Mucosa of stomach (tissue), 1 donor: ENCODE results near the gene ATAT1.

ENCODE experiments used
- H3K27me3 ChIP-seq: one replicate; pipeline ENCODE4 v1.7.0; 2013; ENCODE audit warnings: mild to moderate bottlenecking, low read length; ENCODE audit not compliant: control insufficient read depth, insufficient read depth
- H3K36me3 ChIP-seq: one replicate; pipeline ENCODE4 v1.7.0; 2013; ENCODE audit warnings: low read length; ENCODE audit not compliant: control insufficient read depth, insufficient read depth
- H3K4me1 ChIP-seq: one replicate; pipeline ENCODE4 v1.7.0; 2013; ENCODE audit warnings: mild to moderate bottlenecking, low read length; ENCODE audit not compliant: control insufficient read depth, insufficient read depth
- H3K4me3 ChIP-seq: one replicate; pipeline ENCODE4 v1.7.0; 2013; ENCODE audit warnings: low read length
- H3K9ac ChIP-seq: one replicate; pipeline ENCODE4 v1.7.0; 2013; ENCODE audit warnings: mild to moderate bottlenecking, low read length, moderate library complexity
- H3K9me3 ChIP-seq: one replicate; pipeline ENCODE4 v1.7.0; 2013; ENCODE audit warnings: mild to moderate bottlenecking, low read length, moderate library complexity; ENCODE audit not compliant: control insufficient read depth
- donor health status: Pancreatic carcinoma.

ATAT1 gene

GRCh38 chr6:30684386-30685156 is 57.9 kb downstream of the ATAT1 start:
- Histone ChIP-seq H3K9ac (peak overlapping the region; percentile 71), H3K27me3 (peaks cover 6% of the 10 kb centered on the region), H3K36me3 (no peaks in the 10 kb centered on the region), H3K4me3 (peak overlapping the region; percentile 55), H3K9me3 (no peaks in the 10 kb centered on the region), H3K4me1 (peaks cover 38% of the 10 kb centered on the region)

GRCh38 chr6:30685157-30686008 is 58.7 kb downstream of the ATAT1 start:
- Histone ChIP-seq H3K36me3 (no peaks in the 10 kb centered on the region), H3K4me3 (peak overlapping the region; percentile 55), H3K9me3 (no peaks in the 10 kb centered on the region), H3K27me3 (peaks cover 3% of the 10 kb centered on the region), H3K4me1 (peaks cover 42% of the 10 kb centered on the region), H3K9ac (peak overlapping the region; percentile 71)

GRCh38 chr6:30686009-30686907 is 59.6 kb downstream of the ATAT1 start, which contains the start of gene PPP1R18:
TSS of gene PPP1R18 (minus strand) at chr6:30686645. CDS start at chr6:30686018, 627 bp downstream.
- Histone ChIP-seq H3K27me3 (peaks cover 3% of the 10 kb centered on the region), H3K4me1 (peaks cover 43% of the 10 kb centered on the region), H3K36me3 (no peaks in the 10 kb centered on the region), H3K9me3 (no peaks in the 10 kb centered on the region), H3K4me3 (peak within 1 kb of the TSS; percentile 61), H3K9ac (peak within 1 kb of the TSS; percentile 71)

GRCh38 chr6:30686908-30687658 is 60.4 kb downstream of the ATAT1 start:
- Histone ChIP-seq H3K9ac (peak overlapping the region; percentile 71), H3K36me3 (no peaks in the 10 kb centered on the region), H3K4me3 (peak overlapping the region; percentile 61), H3K9me3 (no peaks in the 10 kb centered on the region), H3K4me1 (peaks cover 43% of the 10 kb centered on the region), H3K27me3 (peaks cover 3% of the 10 kb centered on the region)

GRCh38 chr6:30687659-30688431 is 61.2 kb downstream of the ATAT1 start:
- Histone ChIP-seq H3K9me3 (no peaks in the 10 kb centered on the region), H3K4me3 (no peak overlapping the region), H3K4me1 (peaks cover 37% of the 10 kb centered on the region), H3K36me3 (no peaks in the 10 kb centered on the region), H3K9ac (peak overlapping the region; percentile 71), H3K27me3 (peaks cover 3% of the 10 kb centered on the region)

- H3K9ac ChIP-seq, result no peak overlapping the region
- H3K4me3 ChIP-seq, result no peak overlapping the region
- peaks cover 3% of the 10 kb centered on the region for H3K27me3 ChIP-seq
- peaks cover 37% of the 10 kb centered on the region for H3K4me1 ChIP-seq
- no peaks in the 10 kb centered on the region for H3K36me3 ChIP-seq
- H3K9me3 ChIP-seq, result no peaks in the 10 kb centered on the region
Measured at GRCh38 chr6:30688569-30688968, 61.9 kb downstream of the ATAT1 start.

- no peaks in the 10 kb centered on the region for H3K9me3 ChIP-seq
- H3K27me3 ChIP-seq, result peaks cover 3% of the 10 kb centered on the region
- no peaks in the 10 kb centered on the region for H3K36me3 ChIP-seq
- H3K9ac ChIP-seq, result no peak overlapping the region
- H3K4me3 ChIP-seq, result no peak overlapping the region
- peaks cover 37% of the 10 kb centered on the region for H3K4me1 ChIP-seq
Measured at GRCh38 chr6:30689022-30689865, 62.6 kb downstream of the ATAT1 start.

GRCh38 chr6:30689985-30690384 is 63.3 kb downstream of the ATAT1 start:
- peaks cover 3% of the 10 kb centered on the region for H3K27me3 ChIP-seq
- H3K4me3 ChIP-seq, result peak overlapping the region; percentile 74
- no peaks in the 10 kb centered on the region for H3K9me3 ChIP-seq
- no peaks in the 10 kb centered on the region for H3K36me3 ChIP-seq
- peak overlapping the region; percentile 50 for H3K9ac ChIP-seq
- H3K4me1 ChIP-seq, result peaks cover 34% of the 10 kb centered on the region

GRCh38 chr6:30690403-30691207 is 63.9 kb downstream of the ATAT1 start, which contains the start of gene NRM:
TSS of gene NRM (minus strand) at chr6:30690984. CDS start at chr6:30690974, 10 bp downstream.
- peaks cover 28% of the 10 kb centered on the region for H3K4me1 ChIP-seq
- peak within 1 kb of the TSS; percentile 74 for H3K4me3 ChIP-seq
- no peaks in the 10 kb centered on the region for H3K36me3 ChIP-seq
- H3K27me3 ChIP-seq, result peaks cover 3% of the 10 kb centered on the region
- no peaks in the 10 kb centered on the region for H3K9me3 ChIP-seq
- peak within 1 kb of the TSS; percentile 50 for H3K9ac ChIP-seq
